ENCODE measurements around the gene EGFL7.
A peak's percentile ranks its signal among the peaks of the same experiment; 100 is the strongest.
"Not testable (repeated sequence)": the region's sequence is repeated elsewhere in the genome, so short reads cannot be mapped to it uniquely, and the experiment has no call there.

Gene EGFL7

DNA sequence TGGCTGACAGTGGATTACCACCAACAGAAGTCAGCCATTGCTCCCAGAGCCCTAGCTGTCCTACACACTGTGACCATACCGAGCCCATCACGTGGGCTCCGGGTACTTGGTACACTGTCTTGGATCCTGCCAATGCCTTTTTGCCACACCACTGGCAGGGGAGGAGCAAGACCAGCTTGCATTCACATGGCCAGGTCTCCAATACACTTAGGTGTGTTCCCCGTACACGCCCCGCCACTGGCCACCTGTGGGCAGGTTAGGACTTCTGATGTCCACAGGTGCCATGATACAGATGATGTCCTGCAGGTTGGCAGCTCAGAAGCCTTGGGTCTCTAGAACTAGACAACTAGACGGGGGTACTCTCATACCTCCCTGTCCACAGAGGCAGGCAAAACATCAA, 44.3 kb downstream of the EGFL7 start:
- TF ChIP-seq, protein P1, sequence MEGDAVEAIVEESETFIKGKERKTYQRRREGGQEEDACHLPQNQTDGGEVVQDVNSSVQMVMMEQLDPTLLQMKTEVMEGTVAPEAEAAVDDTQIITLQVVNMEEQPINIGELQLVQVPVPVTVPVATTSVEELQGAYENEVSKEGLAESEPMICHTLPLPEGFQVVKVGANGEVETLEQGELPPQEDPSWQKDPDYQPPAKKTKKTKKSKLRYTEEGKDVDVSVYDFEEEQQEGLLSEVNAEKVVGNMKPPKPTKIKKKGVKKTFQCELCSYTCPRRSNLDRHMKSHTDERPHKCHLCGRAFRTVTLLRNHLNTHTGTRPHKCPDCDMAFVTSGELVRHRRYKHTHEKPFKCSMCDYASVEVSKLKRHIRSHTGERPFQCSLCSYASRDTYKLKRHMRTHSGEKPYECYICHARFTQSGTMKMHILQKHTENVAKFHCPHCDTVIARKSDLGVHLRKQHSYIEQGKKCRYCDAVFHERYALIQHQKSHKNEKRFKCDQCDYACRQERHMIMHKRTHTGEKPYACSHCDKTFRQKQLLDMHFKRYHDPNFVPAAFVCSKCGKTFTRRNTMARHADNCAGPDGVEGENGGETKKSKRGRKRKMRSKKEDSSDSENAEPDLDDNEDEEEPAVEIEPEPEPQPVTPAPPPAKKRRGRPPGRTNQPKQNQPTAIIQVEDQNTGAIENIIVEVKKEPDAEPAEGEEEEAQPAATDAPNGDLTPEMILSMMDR (conservative IDR thresholded peaks at IDR 0.05): no peak
- TF ChIP-seq ZFX (IDR thresholded peaks at IDR 0.05): no peak
- H3K27ac ChIP-seq: no peak overlapping the region

DNA sequence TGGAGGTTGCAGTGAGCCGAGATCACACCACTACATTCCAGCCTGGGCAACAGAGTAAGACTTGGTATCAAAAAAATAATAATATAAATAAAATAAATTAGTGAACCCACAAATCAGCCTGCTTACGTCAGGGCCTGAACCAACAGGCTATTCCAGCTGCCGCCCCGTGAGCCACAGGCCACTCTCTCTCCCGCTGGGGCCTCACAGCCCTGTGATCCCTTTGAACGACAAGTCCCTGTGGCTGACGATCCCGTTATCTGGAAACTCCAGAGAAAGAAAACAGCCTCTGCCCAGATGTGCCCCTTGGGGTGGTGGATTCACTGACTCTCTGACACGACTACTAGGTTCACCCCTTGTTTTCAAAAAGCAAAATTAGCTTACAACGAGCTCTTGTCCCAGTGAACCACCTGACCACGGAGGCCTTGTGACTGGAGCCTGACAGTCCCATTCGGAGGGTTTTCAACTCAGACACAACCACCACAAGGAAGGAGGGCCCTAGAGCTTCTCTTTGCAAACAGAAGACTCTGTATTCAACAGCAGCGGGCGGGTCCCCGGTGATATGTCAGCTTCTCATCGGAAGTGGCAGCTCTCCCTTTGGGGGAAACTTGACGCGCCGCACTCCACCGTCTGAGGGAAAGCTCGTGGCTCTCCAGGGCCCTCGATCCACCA, 45.3 kb downstream of the EGFL7 start:
- no peak overlapping the region for H3K27ac ChIP-seq
- TF ChIP-seq, protein P1 (conservative IDR thresholded peaks at IDR 0.05): no peak
- no peak for TF ChIP-seq ZFX (IDR thresholded peaks at IDR 0.05)

DNA sequence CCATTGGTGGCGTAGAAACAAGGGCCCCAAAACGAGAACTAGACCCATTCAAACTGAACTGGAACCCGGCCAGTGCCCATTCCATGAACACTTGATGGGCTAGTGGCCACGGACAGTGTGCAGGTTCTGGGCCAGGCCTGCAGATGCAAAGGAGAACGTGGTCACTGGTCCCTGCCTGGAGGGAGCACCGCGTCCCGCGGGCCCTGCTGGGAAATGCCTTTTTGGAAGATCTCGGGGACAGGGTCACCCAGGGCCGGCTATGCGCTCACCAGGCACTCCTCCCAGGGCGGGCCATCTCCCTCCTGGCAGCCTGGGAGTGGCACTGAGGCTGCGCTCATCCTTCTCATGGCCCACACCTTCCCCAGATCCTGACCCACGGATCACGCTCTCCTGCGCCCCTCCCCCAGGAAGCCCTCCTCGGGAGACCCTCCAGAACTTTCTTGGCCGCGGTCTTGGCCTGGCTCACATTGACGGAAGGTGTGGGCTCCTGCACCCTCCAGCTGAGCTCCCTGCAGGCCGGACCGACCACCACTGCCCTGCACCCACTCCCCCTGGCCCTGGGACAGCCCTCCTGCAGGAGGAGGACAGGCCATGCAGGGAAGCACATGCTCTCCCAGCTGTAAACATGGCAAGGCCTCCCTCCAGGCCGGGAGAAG, 46.9 kb downstream of the EGFL7 start:
- H3K27ac ChIP-seq: no peak overlapping the region
- TF ChIP-seq, protein P1 (conservative IDR thresholded peaks at IDR 0.05): no peak
- TF ChIP-seq ZFX (IDR thresholded peaks at IDR 0.05): no peak

DNA sequence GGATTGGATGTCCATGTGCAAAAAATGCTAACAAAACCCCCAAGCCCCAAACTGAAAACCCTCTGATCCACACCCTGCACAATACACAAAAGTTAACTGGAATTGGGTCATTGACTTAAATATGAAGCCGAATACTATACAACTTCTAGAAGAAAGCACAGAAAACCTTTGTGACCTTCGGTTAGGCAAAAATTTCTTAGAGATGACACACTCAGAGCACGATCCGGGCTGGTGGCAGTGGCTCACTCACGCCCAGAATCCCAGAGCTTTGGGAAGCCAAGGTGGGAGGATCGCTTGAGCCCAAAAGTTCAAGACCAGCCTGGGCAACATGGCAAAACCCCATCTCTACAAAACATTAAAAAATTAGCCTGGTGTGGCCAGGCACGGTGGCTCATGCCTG, 47.8 kb downstream of the EGFL7 start:
- no peak overlapping the region for H3K27ac ChIP-seq
- no peak for TF ChIP-seq ZFX (IDR thresholded peaks at IDR 0.05)
- TF ChIP-seq, protein P1 (conservative IDR thresholded peaks at IDR 0.05): no peak

DNA sequence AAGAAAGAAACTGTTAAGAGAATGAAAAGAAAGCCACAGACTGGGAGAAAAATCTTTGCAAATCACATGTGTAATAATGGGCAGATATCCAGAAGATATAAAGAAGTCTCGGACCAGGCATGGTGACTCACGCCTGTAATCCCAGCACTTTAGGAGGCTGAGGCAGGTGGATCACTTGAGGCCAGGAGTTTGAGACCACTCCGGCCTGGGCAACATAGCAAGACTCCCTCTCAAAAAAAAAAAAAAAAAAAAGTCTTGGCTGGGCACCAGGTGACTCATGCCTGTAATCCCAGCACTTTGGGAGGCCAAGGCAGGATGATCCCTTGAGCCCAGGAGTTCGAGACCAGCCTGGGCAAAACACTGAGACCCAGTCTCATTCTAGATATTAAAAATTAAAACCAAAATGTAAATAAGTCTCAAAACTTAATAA, 48.5 kb downstream of the EGFL7 start:
- not testable (repeated sequence) for H3K27ac ChIP-seq

DNA sequence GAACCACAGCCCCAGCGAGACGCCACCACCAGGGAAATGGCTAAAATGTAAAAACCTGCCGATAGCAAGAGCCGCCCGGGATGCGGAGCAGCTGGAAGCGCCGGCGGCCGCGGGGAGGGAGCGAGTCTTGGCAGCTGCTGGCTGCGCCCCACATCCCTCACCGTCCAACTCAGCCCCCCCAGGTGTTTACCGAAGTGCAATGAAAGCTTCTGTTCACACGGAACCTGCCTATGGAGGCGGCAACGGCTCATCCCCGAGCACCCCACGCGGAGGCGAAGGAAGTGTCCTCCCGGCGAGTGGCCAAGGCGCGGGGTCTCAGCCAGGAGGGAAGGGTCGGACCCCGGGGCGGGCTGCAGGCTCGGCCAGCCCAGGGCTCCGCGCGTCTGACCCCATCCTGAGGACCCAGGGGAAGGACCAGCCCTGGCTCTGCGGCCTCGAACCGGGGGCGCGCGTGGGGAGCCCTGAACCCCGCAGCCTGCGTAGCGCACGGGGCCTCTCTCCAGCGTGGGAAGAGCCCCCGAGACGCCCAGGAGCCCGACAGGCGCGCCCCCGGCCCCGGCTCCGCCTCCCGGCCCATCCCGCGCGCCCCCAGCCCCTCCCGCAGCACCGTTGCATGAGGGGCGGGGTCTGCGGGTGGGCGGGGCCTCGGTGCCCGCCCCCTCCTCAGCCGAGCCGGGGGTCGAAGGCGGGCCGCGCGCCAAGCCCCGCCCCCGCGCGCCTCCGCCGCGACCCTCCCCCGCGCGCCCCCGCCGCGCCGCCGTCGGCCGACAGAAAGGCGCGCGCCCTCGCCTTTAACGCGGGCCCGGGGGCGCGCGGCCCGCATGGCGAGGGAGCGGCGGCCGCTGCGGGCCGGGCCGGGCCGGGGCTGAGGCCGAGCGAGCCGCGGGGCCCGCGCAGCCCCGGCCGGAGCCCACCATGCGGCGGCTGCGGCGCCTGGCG, 49.3 kb downstream of the EGFL7 start, which contains the start of gene DIPK1B:
DIPK1B (plus strand) TSS at position 822 of the 939 bp plus-strand sequence; CDS start at position 916, 94 bp downstream.
- TF ChIP-seq, protein P1 (conservative IDR thresholded peaks at IDR 0.05): no peak
- no peak for TF ChIP-seq ZFX (IDR thresholded peaks at IDR 0.05)

DNA sequence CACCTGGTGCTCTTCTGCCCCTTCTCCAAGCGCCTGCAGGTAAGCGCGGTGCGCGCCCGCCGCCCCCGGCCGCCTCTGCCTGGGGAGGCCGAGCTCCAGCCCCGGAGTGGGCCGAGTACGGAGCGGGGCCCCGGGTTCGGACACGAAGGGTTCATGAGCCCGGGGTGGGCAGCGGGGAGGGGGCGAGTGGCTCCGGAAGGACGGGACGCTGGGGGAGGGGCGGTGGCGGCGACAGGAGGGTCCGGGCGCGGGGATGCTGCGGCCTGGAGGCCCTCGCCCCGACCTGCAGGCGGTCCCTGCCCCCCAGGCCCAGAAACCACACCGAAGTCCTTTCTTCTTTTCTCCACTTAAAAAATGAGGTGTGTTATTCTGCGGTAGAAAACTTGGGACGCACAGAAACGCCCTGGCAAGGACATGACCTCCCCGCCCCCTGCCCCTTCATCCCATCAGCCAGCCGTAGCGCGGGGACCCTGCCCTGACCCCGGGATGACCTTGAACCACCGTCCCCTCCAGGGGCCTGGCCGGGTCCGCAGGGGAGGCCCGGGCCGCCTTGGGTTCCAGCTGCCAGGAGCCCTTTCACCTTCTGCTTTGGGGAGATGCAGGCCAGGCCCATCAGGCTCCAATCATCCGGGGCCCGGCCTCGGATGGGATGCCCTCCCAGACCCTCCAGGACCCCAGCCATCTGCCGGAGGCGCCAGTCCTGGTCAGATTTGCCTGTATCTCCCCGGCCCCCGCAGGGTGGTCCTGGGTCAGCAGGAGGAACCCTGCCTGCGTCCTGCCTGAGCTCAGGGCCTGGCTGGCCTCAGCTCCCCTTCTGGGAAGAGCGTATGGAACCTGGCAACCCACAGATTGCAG, 50.2 kb downstream of the EGFL7 start:
- peak overlapping the region; percentile 79 for H3K27ac ChIP-seq
- TF ChIP-seq, protein P1 (conservative IDR thresholded peaks at IDR 0.05): no peak
- TF ChIP-seq ZFX (IDR thresholded peaks at IDR 0.05): peak; percentile 83; the same call in 1 of the 2 replicates

More for the DNA sequence above, 49.3 kb downstream of the EGFL7 start, which contains the start of gene DIPK1B:
- H3K27ac ChIP-seq: peak within 1 kb of the TSS; percentile 79
